ENCODE measurements around the gene ERC2. TPM values are rescaled to one million over a fixed set of nuclear protein-coding genes. Genes with fewer than 3 reads are reported as not detected.
A peak's percentile ranks its signal among the peaks of the same experiment; 100 is the strongest.

Gene ERC2
- total RNA-seq, 2 donors from 2014 or later, result 16.1 to 22.8 TPM

DNA sequence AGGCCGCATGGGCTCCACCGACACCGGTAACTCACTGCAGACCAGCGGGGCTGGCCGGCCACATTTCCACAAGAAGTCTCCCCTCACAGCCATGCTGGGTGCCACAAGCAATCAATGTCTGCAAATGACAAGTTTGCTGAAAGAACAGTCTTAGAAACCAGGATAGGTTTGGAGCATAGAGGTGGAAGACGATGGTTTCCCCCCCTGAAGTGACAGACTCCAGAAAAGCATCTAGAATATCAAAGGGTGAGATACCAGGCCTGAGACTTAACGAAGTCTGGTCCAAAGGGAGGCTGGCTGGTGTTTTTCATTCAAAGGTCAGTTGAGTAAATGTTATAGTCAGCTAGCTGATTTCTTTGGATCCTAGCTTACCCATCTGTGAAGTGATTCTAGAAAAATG is 931.1 kb downstream of the ERC2 start:
- no peak overlapping the region for H3K27ac Mint-ChIP-seq
- WGBS, 2 experiments (ENCODE audit: insufficient coverage in 1 of 2, insufficient read length in 1 of 2), result 74 to 91% methylated on average over 2 to 7 of the region's 7 CpGs
- H3K27me3 Mint-ChIP-seq (ENCODE audit: insufficient read depth), result peaks cover 6% of the 10 kb centered on the region

DNA sequence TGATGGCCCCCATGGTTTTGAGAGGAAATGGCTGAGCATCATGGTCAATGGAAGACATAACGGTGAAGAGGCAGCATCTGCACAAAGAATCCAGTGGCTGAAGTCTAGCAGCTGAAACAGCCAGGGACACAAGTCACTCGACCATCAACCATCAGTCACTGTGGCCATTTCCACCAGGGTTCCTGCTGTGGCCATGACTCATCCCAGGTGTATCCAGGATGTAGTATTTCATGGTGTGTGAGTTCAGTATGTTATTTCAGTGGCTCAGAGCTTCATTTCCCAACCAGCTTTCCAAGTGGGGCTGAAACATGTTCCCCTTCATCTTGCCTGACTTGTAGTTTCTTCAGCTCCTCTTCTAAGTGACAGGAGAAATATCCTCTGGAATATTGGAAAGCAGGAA is 933.4 kb downstream of the ERC2 start:
- Mint-ChIP-seq H3K4me1 (peaks cover 5% of the 10 kb centered on the region), H3K9me3 (no peaks in the 10 kb centered on the region), H3K27ac (no peak overlapping the region), H3K36me3 (ENCODE audit: low read depth) (no peaks in the 10 kb centered on the region), H3K4me3 (no peak overlapping the region), H3K27me3 (ENCODE audit: insufficient read depth) (peaks cover 5% of the 10 kb centered on the region)
- Histone ChIP-seq H3K36me3 (ENCODE audit: control insufficient read depth, insufficient read depth, low read length) (no peaks in the 10 kb centered on the region), H3K9ac (ENCODE audit: extremely low read depth, low read length, poor library complexity, severe bottlenecking) (no peak overlapping the region), H3K4me1 (ENCODE audit: control insufficient read depth, insufficient read depth, low read length) (no peaks in the 10 kb centered on the region), H3K4me3 (ENCODE audit: low read length) (no peak overlapping the region), H3K9me3 (ENCODE audit: control insufficient read depth, low read length) (no peaks in the 10 kb centered on the region), H3K27ac (ENCODE audit: low read depth, low read length) (no peak overlapping the region), H3K27me3 (ENCODE audit: control insufficient read depth, insufficient read depth, low read length, poor library complexity, severe bottlenecking) (no peaks in the 10 kb centered on the region)
- no peak for DNase-seq
- WGBS, 2 experiments (ENCODE audit: insufficient coverage in 1 of 2, insufficient read length in 1 of 2), result 92 to 95% methylated on average over 2 of the region's 2 CpGs
- TF ChIP-seq, protein P1, sequence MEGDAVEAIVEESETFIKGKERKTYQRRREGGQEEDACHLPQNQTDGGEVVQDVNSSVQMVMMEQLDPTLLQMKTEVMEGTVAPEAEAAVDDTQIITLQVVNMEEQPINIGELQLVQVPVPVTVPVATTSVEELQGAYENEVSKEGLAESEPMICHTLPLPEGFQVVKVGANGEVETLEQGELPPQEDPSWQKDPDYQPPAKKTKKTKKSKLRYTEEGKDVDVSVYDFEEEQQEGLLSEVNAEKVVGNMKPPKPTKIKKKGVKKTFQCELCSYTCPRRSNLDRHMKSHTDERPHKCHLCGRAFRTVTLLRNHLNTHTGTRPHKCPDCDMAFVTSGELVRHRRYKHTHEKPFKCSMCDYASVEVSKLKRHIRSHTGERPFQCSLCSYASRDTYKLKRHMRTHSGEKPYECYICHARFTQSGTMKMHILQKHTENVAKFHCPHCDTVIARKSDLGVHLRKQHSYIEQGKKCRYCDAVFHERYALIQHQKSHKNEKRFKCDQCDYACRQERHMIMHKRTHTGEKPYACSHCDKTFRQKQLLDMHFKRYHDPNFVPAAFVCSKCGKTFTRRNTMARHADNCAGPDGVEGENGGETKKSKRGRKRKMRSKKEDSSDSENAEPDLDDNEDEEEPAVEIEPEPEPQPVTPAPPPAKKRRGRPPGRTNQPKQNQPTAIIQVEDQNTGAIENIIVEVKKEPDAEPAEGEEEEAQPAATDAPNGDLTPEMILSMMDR (conservative IDR thresholded peaks at IDR 0.05), result no peak

More for the DNA sequence above, 931.1 kb downstream of the ERC2 start:
- peaks cover 11% of the 10 kb centered on the region for H3K4me1 Mint-ChIP-seq
- H3K9me3 ChIP-seq (ENCODE audit: control insufficient read depth, low read length), result no peaks in the 10 kb centered on the region
- H3K4me3 ChIP-seq (ENCODE audit: low read length), result no peak overlapping the region
- no peaks in the 10 kb centered on the region for H3K4me1 ChIP-seq (ENCODE audit: control insufficient read depth, insufficient read depth, low read length)
- peak overlapping the region; percentile 27 for H3K27ac ChIP-seq (ENCODE audit: low read depth, low read length)
- DNase-seq, result no peak
- H3K36me3 ChIP-seq (ENCODE audit: control insufficient read depth, insufficient read depth, low read length), result no peaks in the 10 kb centered on the region
- H3K9me3 Mint-ChIP-seq, result no peaks in the 10 kb centered on the region
- TF ChIP-seq, protein P1 (conservative IDR thresholded peaks at IDR 0.05), result no peak
- no peaks in the 10 kb centered on the region for H3K36me3 Mint-ChIP-seq (ENCODE audit: low read depth)
- no peaks in the 10 kb centered on the region for H3K27me3 ChIP-seq (ENCODE audit: control insufficient read depth, insufficient read depth, low read length, poor library complexity, severe bottlenecking)
- no peak overlapping the region for H3K4me3 Mint-ChIP-seq
- H3K9ac ChIP-seq (ENCODE audit: extremely low read depth, low read length, poor library complexity, severe bottlenecking), result no peak overlapping the region

DNA sequence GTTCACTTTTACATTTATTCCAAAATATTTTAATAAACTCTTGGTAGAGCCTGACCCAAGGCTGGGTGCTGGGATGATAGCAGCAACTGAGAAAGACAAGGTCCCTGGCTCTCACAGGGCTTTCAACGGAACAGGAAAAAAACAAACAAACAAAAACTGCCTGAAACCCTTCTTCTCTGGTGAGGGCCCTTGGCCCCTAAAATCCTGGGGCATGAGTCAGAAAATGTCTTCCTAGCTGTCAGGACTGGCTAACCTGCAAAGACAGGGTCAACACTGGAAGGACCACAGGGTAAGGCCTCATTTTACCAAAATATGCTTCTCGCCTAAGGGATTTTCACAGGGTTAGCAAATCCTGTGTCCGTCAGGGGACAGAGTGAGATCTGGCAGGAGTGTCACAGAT is 935.5 kb downstream of the ERC2 start:
- 93 to 94% methylated on average over 3 of the region's 3 CpGs for WGBS, 2 experiments (ENCODE audit: insufficient coverage in 1 of 2, insufficient read length in 1 of 2)
- Histone ChIP-seq H3K27me3 (ENCODE audit: control insufficient read depth, insufficient read depth, low read length, poor library complexity, severe bottlenecking) (no peaks in the 10 kb centered on the region), H3K36me3 (ENCODE audit: control insufficient read depth, insufficient read depth, low read length) (no peaks in the 10 kb centered on the region), H3K9ac (ENCODE audit: extremely low read depth, low read length, poor library complexity, severe bottlenecking) (no peak overlapping the region), H3K4me1 (ENCODE audit: control insufficient read depth, insufficient read depth, low read length) (no peaks in the 10 kb centered on the region), H3K4me3 (ENCODE audit: low read length) (no peak overlapping the region), H3K9me3 (ENCODE audit: control insufficient read depth, low read length) (no peaks in the 10 kb centered on the region), H3K27ac (ENCODE audit: low read depth, low read length) (no peak overlapping the region)
- Mint-ChIP-seq H3K4me3 (no peak overlapping the region), H3K36me3 (ENCODE audit: low read depth) (no peaks in the 10 kb centered on the region), H3K27me3 (ENCODE audit: insufficient read depth) (peaks cover 1% of the 10 kb centered on the region), H3K4me1 (peaks cover 5% of the 10 kb centered on the region), H3K27ac (no peak overlapping the region), H3K9me3 (no peaks in the 10 kb centered on the region)
- TF ChIP-seq, protein P1 (conservative IDR thresholded peaks at IDR 0.05), result no peak
- DNase-seq, result no peak
